HG02852 (cell line): ENCODE measurements around the gene UQCR11.

Experiments used
- ATAC-seq: cut with Tn5 transposase; IDR thresholded peaks from one replicate; pipeline ENCODE4 v1.9.1; 2021; ENCODE audit warnings: mild to moderate bottlenecking, moderate library complexity; ENCODE audit not compliant: unreplicated experiment

The UQCR11 gene

DNA sequence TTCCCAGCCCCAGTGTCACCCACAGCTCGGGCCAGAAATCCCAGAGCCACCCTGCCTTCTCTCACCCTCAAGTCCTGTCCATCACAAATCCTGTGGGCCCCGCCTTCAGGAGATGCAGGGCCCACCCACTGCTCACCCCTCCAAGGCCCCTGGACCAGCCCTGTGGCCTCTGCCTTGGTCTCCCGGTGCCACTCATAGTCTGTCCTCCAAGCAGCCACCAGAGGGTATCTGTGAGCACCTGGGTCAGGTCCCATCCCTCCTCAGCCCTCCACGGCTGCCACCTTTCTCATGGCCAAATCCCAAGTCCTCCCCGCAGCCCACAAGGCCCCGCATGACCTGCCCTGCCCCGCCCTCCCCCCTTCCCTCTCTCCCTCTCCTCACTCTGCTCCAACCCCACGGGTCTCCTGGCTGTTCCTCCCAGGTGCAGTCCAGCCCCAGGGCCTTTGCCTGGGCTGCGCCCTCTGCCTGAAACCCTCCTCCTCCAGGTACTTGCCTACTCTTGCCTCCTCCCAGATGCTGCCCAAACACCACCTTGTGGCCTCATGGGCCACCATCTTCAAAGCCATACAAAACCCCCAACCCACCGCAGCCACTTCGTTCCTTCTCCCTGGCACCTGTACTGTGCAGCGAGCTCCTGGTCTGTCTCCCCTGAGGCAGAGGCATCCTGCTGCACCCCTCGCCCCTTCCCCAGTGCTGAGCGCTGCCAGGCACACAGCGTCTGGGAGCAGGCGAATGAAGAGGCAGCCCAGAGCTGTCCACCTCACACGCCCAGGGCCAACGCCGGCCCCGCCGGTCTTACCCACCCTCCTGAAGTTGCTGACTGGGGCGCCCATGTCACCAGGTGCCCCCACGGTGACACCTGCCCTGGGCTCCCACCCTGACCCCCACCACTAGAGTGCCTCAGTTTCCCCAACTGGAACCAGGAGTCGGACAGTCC is 13.2 kb upstream of the UQCR11 start:
- ATAC-seq = no peak

DNA sequence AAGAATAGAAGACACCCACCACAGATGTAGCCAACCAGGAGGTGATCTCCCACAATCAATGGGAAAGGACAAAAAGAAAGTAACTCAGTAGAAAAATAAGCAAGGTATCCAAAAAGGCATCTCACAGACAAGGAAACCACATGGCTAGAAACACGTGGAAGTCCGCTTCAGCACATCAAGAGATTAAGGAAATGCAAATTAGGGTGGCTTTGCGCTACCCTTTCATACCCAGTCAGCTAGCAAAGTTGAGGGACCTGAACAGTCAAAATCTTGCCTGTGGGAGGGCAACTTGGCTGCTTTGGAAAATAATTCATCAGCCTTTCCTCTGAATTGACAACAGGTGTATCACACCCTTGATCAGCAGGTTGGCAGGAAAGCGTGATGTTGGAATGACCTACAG is 11.6 kb upstream of the UQCR11 start:
- no peak for ATAC-seq

DNA sequence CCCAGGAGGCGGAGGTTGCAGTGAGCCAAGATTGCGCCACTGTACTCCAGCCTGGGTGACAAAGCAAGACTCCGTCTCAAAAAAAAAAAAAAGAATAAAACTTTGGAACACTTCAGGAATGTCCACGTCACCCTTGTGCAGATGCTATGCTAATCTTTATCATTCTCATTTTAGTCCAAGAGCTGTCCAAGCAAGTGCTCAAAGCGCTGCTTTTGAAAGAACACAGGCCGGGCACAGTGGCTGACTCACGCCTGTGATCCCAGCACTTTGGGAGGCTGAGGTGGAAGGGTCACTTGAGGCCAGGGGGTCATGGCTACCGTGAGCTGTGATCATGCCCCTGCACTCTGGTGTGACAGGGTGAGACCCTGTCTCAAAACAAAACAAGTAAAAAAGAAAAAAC is 11.1 kb upstream of the UQCR11 start:
- ATAC-seq = no peak

DNA sequence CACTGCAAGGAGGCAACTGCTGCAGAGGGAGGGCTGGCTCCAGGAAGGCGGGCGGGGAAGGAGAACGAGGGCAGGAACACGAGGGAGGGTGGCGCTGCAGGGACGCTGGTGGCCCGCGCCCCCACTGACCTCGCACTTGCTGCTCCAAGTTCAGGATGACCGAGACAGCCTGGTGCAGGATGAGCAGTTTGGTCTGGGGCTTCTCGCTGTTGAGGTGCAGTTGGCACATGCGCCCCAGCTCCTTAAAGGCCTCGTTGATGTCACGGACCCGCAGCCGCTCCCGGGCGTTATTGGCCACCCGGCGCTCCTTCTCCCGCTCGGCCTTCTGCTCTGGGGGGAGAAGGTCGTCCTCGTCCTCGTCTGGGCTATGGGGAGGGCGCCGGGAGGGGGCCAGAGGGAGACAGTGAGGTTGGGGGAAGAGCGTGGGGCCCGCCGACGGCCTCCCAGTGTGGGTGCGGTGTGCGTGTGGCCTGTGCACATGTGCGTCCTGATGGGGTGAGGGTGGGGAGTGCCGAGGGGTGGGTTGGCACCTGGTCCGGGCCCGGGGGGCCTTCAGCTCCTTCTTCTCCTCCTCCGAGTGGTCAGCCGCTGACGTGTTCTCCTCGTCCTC is 10.0 kb upstream of the UQCR11 start:
- ATAC-seq = no peak

DNA sequence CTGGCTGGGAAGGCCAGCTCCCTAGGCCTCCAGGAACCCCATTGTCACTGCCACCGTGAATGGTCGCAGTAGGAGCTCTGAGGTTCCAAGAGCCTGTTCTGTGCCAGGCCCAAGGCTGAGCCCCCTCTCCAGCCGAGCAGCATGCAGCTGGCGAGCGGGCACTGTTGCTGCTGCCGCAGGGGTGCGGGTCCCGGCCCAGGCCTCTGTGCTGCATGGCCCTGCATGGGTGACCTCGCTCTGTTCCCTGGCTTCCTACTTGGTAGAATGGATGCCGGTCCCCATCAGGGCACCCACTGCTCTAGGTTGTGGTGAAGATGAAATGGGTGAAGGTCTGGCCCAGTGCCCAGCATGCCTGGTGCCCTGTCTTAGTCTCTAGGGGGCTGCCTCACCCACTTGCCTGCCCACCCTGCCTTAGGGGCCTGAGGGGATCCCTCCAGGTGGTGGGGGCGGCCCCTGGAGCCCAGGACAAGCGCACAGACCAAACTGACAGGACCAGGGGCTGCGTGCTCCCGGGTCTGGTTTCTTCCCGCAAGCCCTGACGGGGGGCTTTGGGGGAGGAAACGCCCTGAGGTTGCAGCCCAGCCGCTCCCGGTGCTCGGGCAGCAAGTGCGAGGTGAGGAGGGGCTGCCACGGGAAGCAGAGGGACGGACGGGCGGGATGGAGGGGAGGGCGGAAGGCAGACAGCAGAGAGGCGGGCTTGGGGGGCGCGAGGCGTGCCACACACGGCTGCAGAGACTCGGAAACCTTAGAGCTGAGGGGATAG is 8.7 kb upstream of the UQCR11 start:
- ATAC-seq = no peak

DNA sequence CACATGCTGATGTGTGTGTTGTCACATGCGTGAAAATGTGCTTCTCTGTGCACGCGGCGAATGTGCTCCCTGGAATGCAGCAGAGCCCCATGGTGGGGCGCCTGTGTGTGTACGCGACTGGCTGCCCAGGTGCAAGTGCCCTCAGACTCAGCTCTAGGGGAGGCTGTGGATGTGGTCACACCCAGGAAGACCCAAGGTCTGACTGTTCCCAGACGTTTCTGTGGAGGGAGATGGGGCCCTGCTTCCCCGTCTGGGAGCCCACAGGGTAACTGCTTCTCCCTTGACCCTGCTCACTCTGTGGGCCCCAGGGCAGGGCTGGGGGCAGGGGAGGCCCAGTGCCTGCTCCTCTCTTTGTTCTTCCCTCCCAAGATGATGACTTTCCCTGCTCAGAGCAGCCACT is 7.9 kb upstream of the UQCR11 start:
- no peak for ATAC-seq

DNA sequence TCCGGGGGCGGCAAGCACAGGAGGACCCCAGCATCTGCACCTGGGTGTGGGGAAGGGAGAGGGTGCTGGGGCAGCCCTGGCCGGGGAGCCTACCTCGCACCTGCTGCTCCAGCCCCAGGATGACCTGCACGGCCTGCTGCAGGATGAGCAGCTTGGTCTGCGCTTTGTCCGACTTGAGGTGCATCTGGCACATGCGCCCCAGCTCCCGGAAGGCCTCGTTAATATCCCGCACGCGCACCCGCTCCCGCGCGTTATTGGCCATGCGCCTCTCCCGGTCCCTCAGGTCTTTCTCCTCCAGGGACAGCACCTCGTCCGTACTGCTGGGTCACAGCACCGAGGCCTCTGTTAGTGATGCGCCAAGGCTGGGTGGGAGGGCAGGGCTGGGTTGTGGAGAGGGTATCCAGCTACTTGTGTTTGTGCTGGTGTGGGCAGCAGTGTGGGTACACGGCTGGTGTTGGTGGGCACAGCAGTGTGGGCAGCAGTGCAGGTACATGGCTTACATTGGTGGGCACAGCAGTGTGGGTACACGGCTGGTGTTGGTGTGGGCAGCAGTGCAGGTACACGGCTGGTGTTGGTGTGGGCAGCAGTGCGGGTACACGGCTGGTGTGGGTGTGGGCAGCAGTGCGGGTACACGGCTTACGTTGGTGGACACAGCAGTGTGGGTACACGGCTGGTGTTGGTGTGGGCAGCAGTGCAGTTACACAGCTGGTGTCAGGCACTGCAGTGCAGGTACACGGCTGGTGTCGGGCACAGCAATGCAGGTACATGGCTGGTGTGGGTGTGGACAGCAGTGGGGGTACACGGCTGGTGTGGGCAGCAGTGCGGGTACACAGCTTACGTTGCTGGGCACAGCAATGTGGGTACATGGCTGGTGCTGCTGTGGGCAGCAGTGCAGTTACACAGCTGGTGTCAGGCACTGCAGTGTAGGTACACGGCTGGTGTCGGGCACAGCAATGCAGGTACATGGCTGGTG is 7.1 kb upstream of the UQCR11 start:
- no peak for ATAC-seq

DNA sequence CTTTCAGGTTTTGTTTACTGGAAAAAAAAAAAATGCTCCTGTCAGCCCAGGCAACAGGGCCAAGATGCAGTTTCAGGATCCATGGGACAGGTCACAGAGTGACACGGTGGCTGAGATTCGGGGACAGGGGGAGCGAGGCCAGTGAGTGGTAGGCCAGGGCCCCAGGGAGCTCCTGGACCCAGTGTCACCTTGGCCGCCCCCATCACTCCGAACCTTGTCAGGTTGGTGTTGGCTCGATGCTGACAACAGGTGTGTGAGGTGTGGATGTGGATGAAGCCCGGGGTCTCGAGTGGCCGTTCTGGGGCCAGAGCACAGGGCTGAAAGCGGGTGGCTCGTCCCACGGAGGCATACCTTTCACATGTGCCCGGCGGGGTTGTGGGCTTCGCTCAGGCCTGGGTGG is 6.1 kb upstream of the UQCR11 start:
- ATAC-seq = no peak

DNA sequence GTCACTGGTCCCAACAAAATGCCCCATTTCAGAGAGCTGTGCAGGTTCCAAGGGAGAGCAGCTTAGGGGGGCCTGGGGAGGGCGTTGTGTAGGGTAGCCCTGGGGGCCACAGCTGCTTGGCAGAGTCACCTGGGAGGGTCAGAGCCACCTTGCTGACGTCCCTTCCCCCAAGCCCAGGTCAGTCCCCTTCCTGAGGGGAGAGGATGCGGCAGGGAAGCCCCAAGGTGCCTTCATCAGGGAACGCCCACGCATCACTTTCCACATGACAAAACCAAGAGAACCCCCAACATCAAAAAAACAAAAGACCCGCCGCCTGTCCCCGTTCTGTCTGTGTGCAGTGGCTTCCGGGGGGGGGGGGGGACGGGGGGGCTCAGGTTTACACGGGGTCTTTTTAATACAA is 5.3 kb upstream of the UQCR11 start:
- ATAC-seq = no peak

DNA sequence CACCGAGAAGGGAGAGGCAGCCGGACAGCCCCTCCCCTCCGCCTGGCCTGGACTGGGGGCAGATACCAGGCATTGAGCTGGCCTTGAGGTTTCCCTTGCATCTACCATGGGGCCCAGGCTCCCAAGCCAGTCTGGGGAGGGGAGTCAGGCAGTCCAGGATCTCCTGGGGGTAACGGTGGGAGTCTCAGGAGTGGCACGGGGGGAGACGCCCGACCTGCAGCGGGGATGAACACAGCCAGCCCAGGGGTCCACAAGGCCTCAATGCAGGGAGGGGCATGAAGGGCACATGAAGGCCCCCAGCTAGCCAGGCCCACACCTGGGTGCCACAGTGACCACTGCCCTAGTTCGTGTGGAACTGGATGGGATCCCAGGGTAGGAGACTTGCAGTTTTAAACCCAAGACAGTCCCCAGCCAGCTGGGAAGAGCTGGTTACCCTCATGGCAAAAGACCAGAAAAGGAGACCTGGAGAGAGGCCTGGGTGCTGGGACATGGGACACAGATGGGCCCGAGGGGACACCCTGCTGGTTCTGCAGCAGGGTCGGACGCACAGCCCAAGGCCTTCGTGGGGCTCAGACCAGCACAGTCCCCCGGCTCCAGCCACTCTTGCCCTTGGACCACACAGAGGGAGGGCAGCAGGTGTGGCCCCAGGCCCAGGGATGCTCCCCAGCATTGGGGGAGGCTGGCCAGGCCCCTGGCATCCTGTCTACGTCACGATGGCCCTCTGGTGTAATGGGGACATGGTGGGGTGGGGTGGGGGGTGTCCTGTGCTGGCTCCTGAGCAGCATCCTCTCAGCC is 4.6 kb upstream of the UQCR11 start:
- no peak for ATAC-seq

DNA sequence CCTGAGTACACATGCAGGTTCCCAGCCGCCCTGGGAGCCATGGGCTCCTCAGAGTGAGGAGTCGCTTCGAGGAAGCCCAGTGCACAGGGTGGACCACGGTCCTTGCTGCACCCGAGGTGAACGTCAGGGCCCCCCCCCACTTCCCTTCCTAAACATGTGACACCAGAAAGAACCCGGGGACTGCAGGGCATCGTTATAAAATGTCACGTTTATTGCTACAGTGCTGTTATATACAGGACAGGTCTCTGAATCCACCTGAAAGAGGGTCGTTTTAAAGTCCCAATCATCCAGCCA is 3.8 kb upstream of the UQCR11 start:
- ATAC-seq = no peak

DNA sequence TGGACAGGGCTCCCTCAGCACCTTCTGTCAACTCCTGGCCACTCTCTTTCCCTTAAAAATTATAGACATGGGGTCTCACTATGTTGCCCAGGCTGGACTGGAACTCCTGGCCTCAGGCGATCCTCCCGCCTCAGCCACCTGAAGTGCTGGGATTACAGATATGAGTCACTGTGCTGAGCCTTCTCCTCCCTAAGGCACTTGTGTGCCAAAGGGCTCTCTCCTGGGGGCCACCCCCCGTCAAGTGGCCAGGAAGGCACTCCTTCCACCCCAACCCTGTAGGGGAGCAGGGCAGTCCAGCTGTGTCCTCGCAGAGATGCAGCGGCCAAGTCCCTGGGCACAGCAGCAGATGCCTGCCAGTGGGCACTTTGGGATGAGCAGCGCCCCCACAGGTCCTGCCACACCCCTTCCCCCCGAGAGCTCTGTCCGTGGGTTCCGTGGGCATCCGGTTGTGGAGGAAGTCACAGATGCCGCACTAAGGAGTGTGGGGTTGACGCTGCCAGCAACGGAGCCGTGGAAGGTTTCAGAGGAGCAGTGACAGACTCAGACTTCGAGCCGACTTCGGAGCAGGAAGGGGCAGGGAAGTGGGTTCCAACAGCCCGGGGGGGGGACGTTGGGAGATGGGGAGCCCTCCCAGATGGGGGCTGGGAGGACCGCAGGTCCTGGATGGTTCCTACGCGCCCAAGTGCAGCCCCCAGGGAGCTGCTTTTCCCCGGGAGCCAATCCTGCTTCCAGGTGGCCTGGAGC is 3.3 kb upstream of the UQCR11 start:
- no peak for ATAC-seq

DNA sequence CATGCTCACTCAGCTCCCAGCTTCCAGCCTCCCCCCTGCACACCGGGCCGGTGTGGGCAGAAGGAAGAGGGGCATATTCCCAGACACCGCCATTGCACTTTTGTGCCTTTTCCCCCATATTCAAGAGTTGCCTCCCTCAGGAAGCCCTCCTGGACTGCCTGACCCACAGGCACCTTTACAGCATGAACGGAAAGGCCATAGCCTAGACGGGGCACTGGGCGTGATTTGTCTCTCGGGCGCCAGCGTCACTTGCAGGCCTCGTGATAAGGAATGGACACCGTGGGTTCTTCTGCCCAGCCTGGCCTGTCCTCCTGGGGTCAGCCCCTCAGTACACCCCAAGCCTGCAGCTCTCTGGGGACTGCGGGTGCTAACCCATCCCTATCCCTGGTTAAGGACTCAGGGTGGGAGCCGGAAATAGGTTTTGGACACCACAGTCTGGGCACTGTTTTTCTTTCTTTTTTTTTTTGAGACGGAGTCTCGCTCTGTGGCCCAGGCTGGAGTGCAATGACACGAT is 933 bp upstream of the UQCR11 start:
- no peak for ATAC-seq

DNA sequence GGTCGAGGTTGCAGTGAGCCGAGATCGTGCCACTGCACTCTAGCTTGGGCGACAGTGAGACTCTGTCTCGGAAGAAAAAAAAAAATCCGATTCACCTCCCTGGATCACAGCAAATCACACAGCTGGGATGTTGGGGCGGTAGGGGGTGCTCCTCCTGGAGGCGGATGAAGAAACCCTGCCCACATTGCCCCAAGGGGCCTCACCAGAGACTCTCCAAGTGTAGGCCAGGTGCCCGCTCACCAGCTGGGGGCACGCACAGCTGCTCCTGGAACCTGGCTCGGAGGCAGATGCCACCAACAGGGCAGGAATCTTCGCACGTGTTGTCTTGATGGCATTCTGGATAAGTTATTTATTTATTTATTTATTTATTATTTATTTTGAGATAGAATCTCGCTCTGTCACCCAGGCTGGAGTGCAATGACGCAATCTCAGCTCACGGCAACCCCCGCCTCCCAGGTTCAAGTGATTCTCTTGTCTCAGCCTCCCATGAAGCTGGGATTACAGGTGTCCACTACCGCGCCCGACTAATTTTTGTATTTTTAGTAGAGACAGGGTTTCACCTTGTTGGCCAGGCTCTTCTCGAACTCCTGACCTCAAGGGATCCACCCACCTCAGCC is 3.1 kb downstream of the UQCR11 start:
- no peak for ATAC-seq

DNA sequence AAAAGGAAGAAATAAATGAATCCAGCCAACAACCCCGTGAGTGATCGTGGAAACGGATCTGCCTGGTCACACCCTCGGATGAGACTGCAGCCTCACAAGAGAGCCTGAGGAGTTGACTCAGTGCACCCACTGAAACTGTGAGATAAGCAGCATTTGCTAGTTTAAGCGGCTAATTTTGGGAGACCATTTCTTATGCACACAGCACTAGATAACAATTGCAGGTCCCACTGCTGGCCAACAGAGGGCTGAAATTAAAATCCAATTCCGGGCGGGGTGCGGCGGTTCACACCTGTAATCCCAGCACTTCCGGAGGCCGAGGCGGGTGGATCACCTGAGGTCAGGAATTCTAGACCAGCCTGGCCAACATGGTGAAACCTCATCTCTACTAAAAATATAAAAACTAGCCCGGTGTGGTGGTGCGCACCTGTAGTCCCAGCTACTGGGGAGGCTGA is 3.6 kb downstream of the UQCR11 start:
- ATAC-seq = no peak

DNA sequence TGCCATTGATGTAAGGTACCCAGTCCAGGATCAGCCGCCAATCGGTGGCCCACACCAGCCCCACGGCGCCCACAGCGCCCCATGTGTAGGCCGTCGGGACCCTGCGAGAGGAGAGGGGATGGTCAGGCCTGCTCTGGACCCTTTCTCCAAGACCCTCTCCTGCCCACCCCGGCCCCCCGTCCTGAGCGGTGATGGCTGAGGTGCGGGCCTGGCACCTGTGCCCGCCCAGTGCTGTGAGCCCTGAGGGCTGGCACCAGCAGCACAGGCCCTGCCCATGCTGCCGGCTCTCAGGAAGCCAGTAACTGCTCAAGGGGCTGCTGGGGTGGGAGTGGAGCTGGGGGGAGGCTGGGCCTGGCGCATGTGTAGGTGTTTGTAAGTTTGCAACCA is 5.8 kb downstream of the UQCR11 start:
- ATAC-seq = no peak

DNA sequence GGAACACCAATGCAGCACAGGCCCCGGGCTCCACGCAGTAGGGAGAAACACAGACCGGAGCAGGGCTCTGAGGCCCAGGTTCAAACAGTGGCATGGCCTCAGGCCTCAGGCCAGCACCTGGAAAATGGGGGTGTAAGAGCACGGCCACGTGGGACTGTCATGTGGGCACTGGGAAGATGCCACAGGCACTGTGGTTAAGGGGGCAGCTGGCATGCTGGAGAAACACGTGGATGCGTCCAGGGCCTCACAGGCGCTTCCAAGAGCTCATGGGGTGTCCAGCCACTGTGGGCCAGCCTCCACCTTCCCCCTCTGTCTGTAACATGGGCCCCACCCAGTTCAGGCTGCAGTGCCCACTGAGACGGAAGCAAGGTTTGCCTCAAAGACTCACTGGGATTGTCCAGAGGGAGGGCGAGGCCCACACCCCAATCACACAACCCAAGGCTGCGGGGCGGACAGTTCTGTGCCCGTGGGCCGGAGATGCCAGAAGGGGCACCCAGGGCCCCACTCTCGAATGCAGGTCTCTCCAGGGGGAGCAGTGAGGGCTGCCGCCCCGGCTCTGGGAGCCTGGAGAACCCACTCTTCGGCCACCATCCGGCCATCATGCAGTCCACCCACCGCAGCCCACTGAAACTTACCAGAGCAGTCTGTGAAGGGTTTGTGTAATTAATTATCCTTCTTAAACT is 6.3 kb downstream of the UQCR11 start:
- no peak for ATAC-seq

DNA sequence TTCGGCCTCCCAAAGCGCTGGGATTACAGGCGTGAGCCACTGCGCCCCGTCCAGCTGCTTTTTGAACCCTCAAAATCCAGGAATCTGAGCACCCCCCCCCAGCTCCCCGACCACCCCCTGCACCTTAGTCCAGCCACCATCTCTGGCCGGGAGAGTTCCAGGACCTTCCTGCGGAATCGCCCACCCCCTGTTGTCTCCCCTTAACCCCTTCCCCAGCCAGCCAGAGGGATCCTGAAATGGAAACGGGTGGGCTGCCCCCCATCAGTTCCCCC is 11.8 kb downstream of the UQCR11 start:
- ATAC-seq = no peak
